Activated CD4-positive, alpha-beta T cell treated with anti-CD3 and anti-CD28 coated beads, Interleukin-2, amount 10 ng/mL, durations not matched to agents 24 days and 14 days (primary cell): ENCODE results near the gene CASP14. TPM values are rescaled to one million over a fixed set of nuclear protein-coding genes. Genes with fewer than 3 reads are reported as not detected.
A peak's percentile ranks its signal among the peaks of the same experiment; 100 is the strongest.
"Not testable (repeated sequence)": the region's sequence is repeated elsewhere in the genome, so short reads cannot be mapped to it uniquely, and the experiment has no call there.

ENCODE experiments used
- DNase-seq: peaks from one replicate; pipeline ENCODE4 v3.0.0; 2022
- H3K27ac Mint-ChIP-seq: one replicate; pipeline ENCODE4 v1.8.0; 2022; ENCODE audit warnings: mild to moderate bottlenecking, mixed read lengths
- H3K27me3 Mint-ChIP-seq: one replicate; pipeline ENCODE4 v1.8.0; 2022; ENCODE audit warnings: mixed read lengths
- H3K36me3 Mint-ChIP-seq: one replicate; pipeline ENCODE4 v1.8.0; 2022; ENCODE audit warnings: low read depth, mild to moderate bottlenecking, mixed read lengths
- H3K4me1 Mint-ChIP-seq: one replicate; pipeline ENCODE4 v1.8.0; 2021; ENCODE audit warnings: mixed read lengths
- H3K4me3 Mint-ChIP-seq: one replicate; pipeline ENCODE4 v1.8.0; 2022; ENCODE audit warnings: mild to moderate bottlenecking, moderate library complexity, mixed read lengths
- H3K9me3 Mint-ChIP-seq: one replicate; pipeline ENCODE4 v1.8.0; 2021; ENCODE audit warnings: mixed read lengths
- intact Hi-C: fragments of 100-400 bp; cut with micrococcal nuclease; formaldehyde crosslinking; loops from one replicate; pipeline ENCODE4 v1.15.1; 2023
- total RNA-seq: library from RNA; stranded (reverse); gene quantifications from 2 replicates; pipeline ENCODE4 v1.2.3, GENCODE V29; 2022

CASP14 gene
- total RNA-seq, 1 donor from 2014 or later, result not detected

- no peaks in the 10 kb centered on the region for H3K36me3 Mint-ChIP-seq
- intact Hi-C loops, result loop anchor here (1.0 to 2.0 kb wide), 2 partner anchors 59 to 464 kb away; no protein-coding TSS in a partner anchor
- DNase-seq, result peak; percentile 88
- peak overlapping the region; percentile 41 for H3K27ac Mint-ChIP-seq
- H3K4me1 Mint-ChIP-seq, result peaks cover 3% of the 10 kb centered on the region
- H3K4me3 Mint-ChIP-seq, result no peak overlapping the region
- no peaks in the 10 kb centered on the region for H3K9me3 Mint-ChIP-seq
- no peaks in the 10 kb centered on the region for H3K27me3 Mint-ChIP-seq
Measured at GRCh38 chr19:15091918-15092753, 42.9 kb downstream of the CASP14 start.

GRCh38 chr19:15093001-15093400, 43.7 kb downstream of the CASP14 start:
- H3K4me3 Mint-ChIP-seq, result no peak overlapping the region
- H3K4me1 Mint-ChIP-seq, result peaks cover 3% of the 10 kb centered on the region
- intact Hi-C loops, result loop anchor here (2.0 kb wide), 1 partner anchor 58 kb away; no protein-coding TSS in a partner anchor
- H3K9me3 Mint-ChIP-seq, result no peaks in the 10 kb centered on the region
- DNase-seq, result no peak
- H3K27ac Mint-ChIP-seq, result no peak overlapping the region
- H3K27me3 Mint-ChIP-seq, result no peaks in the 10 kb centered on the region
- no peaks in the 10 kb centered on the region for H3K36me3 Mint-ChIP-seq

- Mint-ChIP-seq H3K9me3 (no peaks in the 10 kb centered on the region), H3K27me3 (peaks cover 2% of the 10 kb centered on the region), H3K4me1 (peaks cover 3% of the 10 kb centered on the region), H3K27ac (no peak overlapping the region), H3K36me3 (no peaks in the 10 kb centered on the region), H3K4me3 (no peak overlapping the region)
- intact Hi-C loops, result no loop called here
- DNase-seq, result no peak
Measured at GRCh38 chr19:15096223-15096622, 46.9 kb downstream of the CASP14 start.

- H3K27ac Mint-ChIP-seq, DNase-seq, H3K9me3 Mint-ChIP-seq, intact Hi-C loops, H3K36me3 Mint-ChIP-seq, H3K4me3 Mint-ChIP-seq, H3K27me3 Mint-ChIP-seq, H3K4me1 Mint-ChIP-seq: not testable (repeated sequence)
Measured at GRCh38 chr19:15097980-15098379, 48.7 kb downstream of the CASP14 start.

- H3K9me3 Mint-ChIP-seq, result peaks cover 5% of the 10 kb centered on the region
- DNase-seq, result no peak
- H3K4me3 Mint-ChIP-seq, result no peak overlapping the region
- H3K36me3 Mint-ChIP-seq, result peaks cover under 1% of the 10 kb centered on the region
- no peaks in the 10 kb centered on the region for H3K4me1 Mint-ChIP-seq
- intact Hi-C loops, result no loop called here
- H3K27me3 Mint-ChIP-seq, result peaks cover 3% of the 10 kb centered on the region
- H3K27ac Mint-ChIP-seq, result no peak overlapping the region
Measured at GRCh38 chr19:15098460-15098859, 49.2 kb downstream of the CASP14 start.

GRCh38 chr19:15099017-15099582, 49.8 kb downstream of the CASP14 start:
- peaks cover 2% of the 10 kb centered on the region for H3K36me3 Mint-ChIP-seq
- intact Hi-C loops, result no loop called here
- no peak overlapping the region for H3K4me3 Mint-ChIP-seq
- no peak overlapping the region for H3K27ac Mint-ChIP-seq
- DNase-seq, result no peak
- peaks cover 4% of the 10 kb centered on the region for H3K27me3 Mint-ChIP-seq
- H3K4me1 Mint-ChIP-seq, result no peaks in the 10 kb centered on the region
- H3K9me3 Mint-ChIP-seq, result peaks cover 8% of the 10 kb centered on the region

GRCh38 chr19:15101479-15102082, 52.3 kb downstream of the CASP14 start:
- Mint-ChIP-seq H3K27me3 (peaks cover 14% of the 10 kb centered on the region), H3K27ac (no peak overlapping the region), H3K36me3 (peaks cover 2% of the 10 kb centered on the region), H3K4me1 (peaks cover 4% of the 10 kb centered on the region), H3K9me3 (peaks cover 24% of the 10 kb centered on the region), H3K4me3 (no peak overlapping the region)
- intact Hi-C loops, result loop anchor here (2.0 kb wide), 1 partner anchor 49 kb away; no protein-coding TSS in a partner anchor
- DNase-seq, result peak; percentile 87

- H3K4me1 Mint-ChIP-seq, result peaks cover 12% of the 10 kb centered on the region
- H3K27ac Mint-ChIP-seq, result no peak overlapping the region
Measured at GRCh38 chr19:15104003-15104402, 54.7 kb downstream of the CASP14 start.

GRCh38 chr19:15104411-15104810, 55.1 kb downstream of the CASP14 start:
- Mint-ChIP-seq H3K4me1 (peaks cover 12% of the 10 kb centered on the region), H3K9me3 (peaks cover 24% of the 10 kb centered on the region), H3K27me3 (peaks cover 24% of the 10 kb centered on the region), H3K27ac (no peak overlapping the region), H3K4me3 (no peak overlapping the region), H3K36me3 (peaks cover 2% of the 10 kb centered on the region)
- no peak for DNase-seq
- intact Hi-C loops, result no loop called here

More at GRCh38 chr19:15104003-15104402, 54.7 kb downstream of the CASP14 start:
- peaks cover 2% of the 10 kb centered on the region for H3K36me3 Mint-ChIP-seq
- H3K9me3 Mint-ChIP-seq, result peaks cover 24% of the 10 kb centered on the region
- H3K27me3 Mint-ChIP-seq, result peaks cover 24% of the 10 kb centered on the region
- intact Hi-C loops, result no loop called here
- no peak overlapping the region for H3K4me3 Mint-ChIP-seq
- DNase-seq, result no peak

GRCh38 chr19:15105044-15105443, 55.8 kb downstream of the CASP14 start:
- intact Hi-C loops, result no loop called here
- no peak for DNase-seq

GRCh38 chr19:15107061-15108010, 58.1 kb downstream of the CASP14 start, which contains the start of gene SYDE1:
SYDE1 (plus strand) TSS chr19:15107401; CDS start chr19:15107434, 33 bp downstream.
- Mint-ChIP-seq H3K9me3 (peaks cover 21% of the 10 kb centered on the region), H3K27me3 (peaks cover 24% of the 10 kb centered on the region), H3K27ac (peak within 1 kb of the TSS; percentile 36), H3K36me3 (peaks cover 2% of the 10 kb centered on the region), H3K4me1 (peaks cover 12% of the 10 kb centered on the region), H3K4me3 (peak within 1 kb of the TSS; percentile 80)
- intact Hi-C loops, result no loop called here
- DNase-seq, result no peak

More at GRCh38 chr19:15105044-15105443, 55.8 kb downstream of the CASP14 start:
- Mint-ChIP-seq H3K4me3 (no peak overlapping the region), H3K4me1 (peaks cover 12% of the 10 kb centered on the region), H3K36me3 (peaks cover 2% of the 10 kb centered on the region), H3K27me3 (peaks cover 24% of the 10 kb centered on the region), H3K27ac (no peak overlapping the region), H3K9me3 (peaks cover 24% of the 10 kb centered on the region)
